K562 (cell line): ENCODE data around the gene PGM5. TPM values are rescaled to one million over a fixed set of nuclear protein-coding genes. Genes with fewer than 3 reads are reported as not detected.

ENCODE experiments used
- ATAC-seq: fragments of 200-7000 bp; cut with Tn5 transposase; 3 replicates; pipeline ENCODE4 v1.9.1; 2020; ENCODE audit warnings: moderate library complexity
- BruUV-seq: library from RNA; stranded (reverse); fragments of 400-500 nt; replicated peaks from 2 replicates; lab custom pipeline; 2021; lab: Mats Ljungman, UMichigan
- CTCF ChIA-PET: fragments of 300-600 bp; formaldehyde crosslinking; extraction: SDS; loops from one replicate; lab custom pipeline; 2021; ENCODE audit warnings: low intra/inter-chr PET ratio; lab: Yijun Ruan, JAX
- POLR2A ChIA-PET: fragments of 300-600, 350-650 bp; sonication (Branson Sonifier 250); formaldehyde crosslinking; extraction: SDS; loops from one replicate; lab custom pipeline; 2021; ENCODE audit warnings: antibody characterized with exemption, inconsistent platforms; lab: Yijun Ruan, JAX
- DNase-seq, 4 experiments: peaks; one replicate each; pipeline versions ENCODE4 v3.0.0 to v3.0.0-alpha.2; 2011 to 2018; ENCODE audit warnings: low spot score in 3 of 4, mixed read lengths in 3 of 4; ENCODE audit errors: extremely low read depth in 1 of 4
- FAIRE-seq: peaks from 2 replicates; lab custom pipeline; 2011; peaks lifted over from hg19 to GRCh38; lab: Jason Lieb, UNC
- H2AFZ ChIP-seq: 2 replicates; pipeline ENCODE4 v1.6.0; 2011; ENCODE audit warnings: low read depth, low read length, control low read depth, inconsistent platforms
- H3K27ac ChIP-seq: fragments of 200-600 bp; 3 replicates; pipeline ENCODE4 v1.8.0; 2011; ENCODE audit warnings: low read depth, mild to moderate bottlenecking, control low read depth, inconsistent platforms, low read length, moderate library complexity, mixed read lengths; ENCODE audit errors: extremely low read depth
- H3K27me3 ChIP-seq, 2 experiments: fragments of 300-600 bp in 1 of 2; 2 replicates in 1 of 2; 3 replicates in 1 of 2; pipeline versions ENCODE4 v1.6.0 to v1.8.0; 2011; ENCODE audit warnings: inconsistent platforms in 2 of 2, low read length in 2 of 2, mild to moderate bottlenecking in 1 of 2, mixed read lengths in 1 of 2, moderate library complexity in 1 of 2; ENCODE audit not compliant: control insufficient read depth in 2 of 2, insufficient read depth in 2 of 2
- H3K36me3 ChIP-seq: fragments of 300-600 bp; 3 replicates; pipeline ENCODE4 v1.8.0; 2011; ENCODE audit warnings: mild to moderate bottlenecking, low read length, inconsistent platforms; ENCODE audit not compliant: control insufficient read depth, insufficient read depth
- H3K4me1 ChIP-seq, 2 experiments: fragments of 200-600 bp in 1 of 2; replicated peaks in 1 of 2; 2 replicates in 1 of 2; 3 replicates in 1 of 2; pipeline versions ENCODE4 v1.5.1 to v1.8.0; 2011; ENCODE audit warnings: inconsistent platforms in 2 of 2, low read length in 2 of 2, mild to moderate bottlenecking in 1 of 2, mixed read lengths in 1 of 2, moderate library complexity in 1 of 2; ENCODE audit not compliant: control insufficient read depth in 2 of 2, insufficient read depth in 2 of 2
- H3K4me2 ChIP-seq: 2 replicates; pipeline ENCODE4 v1.6.1; 2011; ENCODE audit warnings: low read length, control low read depth, inconsistent platforms, mixed read lengths; ENCODE audit not compliant: insufficient read depth
- H3K4me3 ChIP-seq: fragments of 200-600 bp; sonication (generic), shearing (Covaris generic); 2 replicates; pipeline ENCODE4 v1.5.1; 2016; ENCODE audit warnings: control low read depth, inconsistent platforms
- H3K79me2 ChIP-seq: fragments of 200-600 bp; 3 replicates; pipeline ENCODE4 v1.8.0; 2011; ENCODE audit warnings: low read length, inconsistent platforms; ENCODE audit not compliant: control insufficient read depth, insufficient read depth
- H3K9ac ChIP-seq, 2 experiments: 2 replicates each; pipeline versions ENCODE4 v1.6.0 to v1.6.1; 2011; ENCODE audit warnings: low read depth in 2 of 2, low read length in 2 of 2, control low read depth in 1 of 2, inconsistent platforms in 1 of 2, mild to moderate bottlenecking in 1 of 2, mixed read lengths in 1 of 2; ENCODE audit not compliant: insufficient read depth in 1 of 2
- H3K9me1 ChIP-seq: one replicate; pipeline ENCODE4 v1.6.0; 2011; ENCODE audit warnings: inconsistent platforms, mild to moderate bottlenecking, low read length, moderate library complexity; ENCODE audit not compliant: control insufficient read depth, insufficient read depth
- H3K9me3 ChIP-seq: replicated peaks from 2 replicates; pipeline ENCODE4 v1.5.1; 2011; ENCODE audit warnings: low read depth, low read length, inconsistent platforms; ENCODE audit not compliant: control insufficient read depth, insufficient read depth
- H4K20me1 ChIP-seq: replicated peaks from 2 replicates; pipeline ENCODE4 v1.6.1; 2011; ENCODE audit warnings: low read length, inconsistent platforms, mixed read lengths; ENCODE audit not compliant: control insufficient read depth, insufficient read depth
- AFF1 ChIP-seq, 2 experiments: fragments of 450-650 bp; IDR thresholded peaks; 2 replicates each; pipeline ENCODE4 v1.6.1; 2018; ENCODE audit warnings: mild to moderate bottlenecking in 2 of 2, low read depth in 1 of 2; ENCODE audit not compliant: partially characterized antibody in 2 of 2
- WGBS: fragments of 100-300 bp; shearing (Covaris generic); methylation state at CpG from one replicate; pipeline ENCODE4 v1.1.6; 2016; ENCODE audit warnings: low coverage, mixed read lengths; ENCODE audit not compliant: insufficient coverage; ENCODE audit errors: missing lambda C conversion rate; 5-methylcytosine and 5-hydroxymethylcytosine counted together
- in situ Hi-C: fragments of 300-500 bp; cut with MboI; formaldehyde crosslinking; loops from 4 replicates; pipeline ENCODE4 v1.15.0; 2018; ENCODE audit warnings: inconsistent platforms, mixed read lengths
- intact Hi-C: fragments of 100-400 bp; cut with micrococcal nuclease; formaldehyde crosslinking; loops from 2 replicates; pipeline ENCODE4 v1.14.2; 2022
- polyA plus RNA-seq, 8 experiments: library from polyadenylated mRNA; depleted of rRNA in 4 of 8; stranded (reverse) in 5 of 8; unstranded in 3 of 8; fragments of >200 nt; fragmentation: Nextera tagmentation in 2 of 8; fragmentation: Illumina TruSeq in 1 of 8; extraction: Ambion mirVana in 2 of 8; extraction: Trizol in 1 of 8; gene quantifications; 2 replicates each; pipeline versions ENCODE4 v1.2.1 to v1.2.3, GENCODE V29; 2011 to 2014; ENCODE audit warnings: inconsistent platforms in 1 of 8, missing spikeins in 1 of 8
- total RNA-seq, 7 experiments: library from RNA; depleted of rRNA in 6 of 7; stranded (reverse); fragments of >200 nt in 6 of 7; fragmentation: Illumina TruSeq in 2 of 7; extraction: Trizol in 2 of 7; gene quantifications; 2 replicates each; pipeline versions ENCODE4 v1.2.1 to v1.2.3, GENCODE V29; 2011 to 2021; ENCODE audit warnings: low replicate concordance in 1 of 7

PGM5 gene
- total and polyA plus RNA-seq, 9 of the 15 experiments (the other 6 are each of a cell fraction or from before 2014, with no cell fraction given): 0.03 to 0.24 (median 0.15) TPM; not detected in 1

GRCh38 chr9:68431307-68431706 is 74.9 kb downstream of the PGM5 start:
- TF ChIP-seq AFF1 (IDR thresholded peaks at IDR 0.05; ENCODE audit: low read depth in 1 of 2, partially characterized antibody in 2 of 2): no peak
- Histone ChIP-seq H3K27me3 (no peaks in the 10 kb centered on the region), H4K20me1 (no peaks in the 10 kb centered on the region; the same call in 1 of the 2 replicates), H2AFZ (no peak overlapping the region), H3K9ac (no peak overlapping the region), H3K4me1 (no peaks in the 10 kb centered on the region), H3K79me2 (no peaks in the 10 kb centered on the region), H3K36me3 (no peaks in the 10 kb centered on the region), H3K9me1 (no peaks in the 10 kb centered on the region), H3K4me3 (no peak overlapping the region), H3K4me2 (no peak overlapping the region), H3K9me3 (no peaks in the 10 kb centered on the region), H3K27ac (no peak overlapping the region)
- no peak for ATAC-seq
- no peak for FAIRE-seq
- ChIA-PET CTCF (no interaction called here), POLR2A (interaction anchor here (1.6 kb wide), 1 partner anchor 14 kb away, joined by 3 read pairs; no protein-coding TSS in a partner anchor)
- in situ Hi-C loops (no loop called here), intact Hi-C loops (no loop called here)
- WGBS: no CpG with 5 or more reads among the region's 1 CpG
- BruUV-seq: no TSS peak
- no peak for DNase-seq
